Measurements from ENCODE around the gene COL6A2. TPM values are rescaled to one million over a fixed set of nuclear protein-coding genes. Genes with fewer than 3 reads are reported as not detected.

Gene COL6A2
- total RNA-seq, 2 donors from 2014 or later: 259 to 377 TPM

- H3K4me3 Mint-ChIP-seq: no peak overlapping the region
- Histone ChIP-seq H3K4me3 (ENCODE audit: low read length) (no peak overlapping the region), H3K27me3 (ENCODE audit: control insufficient read depth, insufficient read depth, low read length, poor library complexity, severe bottlenecking) (no peaks in the 10 kb centered on the region), H3K4me1 (ENCODE audit: control insufficient read depth, insufficient read depth, low read length) (no peaks in the 10 kb centered on the region), H3K36me3 (ENCODE audit: control insufficient read depth, insufficient read depth, low read length) (peaks cover 36% of the 10 kb centered on the region), H3K9ac (ENCODE audit: extremely low read depth, low read length, poor library complexity, severe bottlenecking) (no peak overlapping the region), H3K27ac (ENCODE audit: low read depth, low read length) (no peak overlapping the region), H3K9me3 (ENCODE audit: control insufficient read depth, low read length) (no peaks in the 10 kb centered on the region)
- peaks cover 32% of the 10 kb centered on the region for H3K36me3 Mint-ChIP-seq (ENCODE audit: low read depth)
- no peaks in the 10 kb centered on the region for H3K27me3 Mint-ChIP-seq (ENCODE audit: insufficient read depth)
- H3K4me1 Mint-ChIP-seq: no peaks in the 10 kb centered on the region
- TF ChIP-seq, protein P1, sequence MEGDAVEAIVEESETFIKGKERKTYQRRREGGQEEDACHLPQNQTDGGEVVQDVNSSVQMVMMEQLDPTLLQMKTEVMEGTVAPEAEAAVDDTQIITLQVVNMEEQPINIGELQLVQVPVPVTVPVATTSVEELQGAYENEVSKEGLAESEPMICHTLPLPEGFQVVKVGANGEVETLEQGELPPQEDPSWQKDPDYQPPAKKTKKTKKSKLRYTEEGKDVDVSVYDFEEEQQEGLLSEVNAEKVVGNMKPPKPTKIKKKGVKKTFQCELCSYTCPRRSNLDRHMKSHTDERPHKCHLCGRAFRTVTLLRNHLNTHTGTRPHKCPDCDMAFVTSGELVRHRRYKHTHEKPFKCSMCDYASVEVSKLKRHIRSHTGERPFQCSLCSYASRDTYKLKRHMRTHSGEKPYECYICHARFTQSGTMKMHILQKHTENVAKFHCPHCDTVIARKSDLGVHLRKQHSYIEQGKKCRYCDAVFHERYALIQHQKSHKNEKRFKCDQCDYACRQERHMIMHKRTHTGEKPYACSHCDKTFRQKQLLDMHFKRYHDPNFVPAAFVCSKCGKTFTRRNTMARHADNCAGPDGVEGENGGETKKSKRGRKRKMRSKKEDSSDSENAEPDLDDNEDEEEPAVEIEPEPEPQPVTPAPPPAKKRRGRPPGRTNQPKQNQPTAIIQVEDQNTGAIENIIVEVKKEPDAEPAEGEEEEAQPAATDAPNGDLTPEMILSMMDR (conservative IDR thresholded peaks at IDR 0.05): no peak
- no peak overlapping the region for H3K27ac Mint-ChIP-seq
- DNase-seq: peak; percentile 38
- H3K9me3 Mint-ChIP-seq: no peaks in the 10 kb centered on the region
- 97% methylated on average over 45 to 47 of the region's 47 CpGs for WGBS, 2 experiments (ENCODE audit: insufficient coverage in 1 of 2, insufficient read length in 1 of 2)
These were observed 28.0 kb downstream of the COL6A2 start for GRCh38 chr21:46125846-46126301.

- no peak overlapping the region for H3K4me3 Mint-ChIP-seq
- H3K4me1 ChIP-seq (ENCODE audit: control insufficient read depth, insufficient read depth, low read length): no peaks in the 10 kb centered on the region
These were observed 28.7 kb downstream of the COL6A2 start for GRCh38 chr21:46126309-46127238.

DNA sequence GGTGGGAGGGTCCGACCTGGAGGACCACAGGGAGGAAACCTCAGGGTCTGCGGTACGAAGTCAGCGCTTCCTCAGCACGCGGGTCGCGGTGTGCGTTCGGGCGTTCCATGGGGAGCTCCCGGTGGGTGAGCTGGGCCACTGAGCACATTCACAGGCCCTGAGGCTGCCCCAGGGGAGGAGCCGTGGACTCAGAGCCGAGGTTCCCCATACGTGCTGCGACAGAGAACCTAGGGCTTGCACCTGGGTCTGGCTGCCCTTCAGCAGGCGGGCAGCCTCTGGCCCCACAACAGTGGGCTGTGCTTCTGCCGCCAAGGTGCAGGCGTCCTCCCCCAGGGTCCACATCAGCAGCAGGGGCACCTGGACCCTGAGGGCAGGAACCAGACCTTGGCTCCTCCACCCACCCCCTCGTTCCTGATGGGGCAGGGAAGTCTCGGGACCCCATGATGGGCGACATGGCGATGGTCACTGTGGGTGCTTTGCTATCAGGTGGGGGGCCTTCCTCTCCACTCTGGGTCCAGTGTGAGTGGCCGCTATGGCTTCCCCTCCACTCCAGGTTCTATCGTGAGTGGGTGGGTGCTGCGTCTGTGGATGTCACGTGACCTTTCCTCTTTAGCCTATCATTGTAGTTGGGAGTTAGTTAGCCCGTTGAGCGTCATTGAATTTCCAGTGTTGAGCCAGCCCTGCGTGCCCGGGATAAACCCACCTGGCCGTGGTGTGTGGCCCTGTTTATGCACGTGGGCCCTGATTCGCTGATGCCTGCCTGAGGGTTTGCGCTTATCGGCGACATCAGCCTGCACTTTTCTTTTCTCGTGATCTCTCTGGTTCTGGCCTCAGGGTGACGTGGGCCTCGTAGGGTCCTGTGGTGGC lies 29.6 kb downstream of the COL6A2 start:
- peaks cover 21% of the 10 kb centered on the region for H3K36me3 ChIP-seq (ENCODE audit: control insufficient read depth, insufficient read depth, low read length)
- H3K9me3 Mint-ChIP-seq: no peaks in the 10 kb centered on the region
- H3K9me3 ChIP-seq (ENCODE audit: control insufficient read depth, low read length): no peaks in the 10 kb centered on the region
- no peaks in the 10 kb centered on the region for H3K4me1 Mint-ChIP-seq
- no peaks in the 10 kb centered on the region for H3K27me3 Mint-ChIP-seq (ENCODE audit: insufficient read depth)
- H3K9ac ChIP-seq (ENCODE audit: extremely low read depth, low read length, poor library complexity, severe bottlenecking): no peak overlapping the region
- DNase-seq: peak; percentile 44
- no peaks in the 10 kb centered on the region for H3K27me3 ChIP-seq (ENCODE audit: control insufficient read depth, insufficient read depth, low read length, poor library complexity, severe bottlenecking)
- TF ChIP-seq, protein P1 (conservative IDR thresholded peaks at IDR 0.05): no peak
- WGBS, 2 experiments (ENCODE audit: insufficient coverage in 1 of 2, insufficient read length in 1 of 2): 94 to 99% methylated on average over 26 to 40 of the region's 40 CpGs
- no peak overlapping the region for H3K27ac ChIP-seq (ENCODE audit: low read depth, low read length)
- H3K36me3 Mint-ChIP-seq (ENCODE audit: low read depth): peaks cover 26% of the 10 kb centered on the region
- no peaks in the 10 kb centered on the region for H3K4me1 ChIP-seq (ENCODE audit: control insufficient read depth, insufficient read depth, low read length)
- no peak overlapping the region for H3K27ac Mint-ChIP-seq
- no peak overlapping the region for H3K4me3 Mint-ChIP-seq
- H3K4me3 ChIP-seq (ENCODE audit: low read length): no peak overlapping the region

More at GRCh38 chr21:46126309-46127238, 28.7 kb downstream of the COL6A2 start:
- peaks cover 29% of the 10 kb centered on the region for H3K36me3 ChIP-seq (ENCODE audit: control insufficient read depth, insufficient read depth, low read length)
- H3K4me3 ChIP-seq (ENCODE audit: low read length): no peak overlapping the region
- WGBS, 2 experiments (ENCODE audit: insufficient coverage in 1 of 2, insufficient read length in 1 of 2): 94% methylated on average over 16 to 32 of the region's 32 CpGs
- Mint-ChIP-seq H3K9me3 (no peaks in the 10 kb centered on the region), H3K27me3 (ENCODE audit: insufficient read depth) (no peaks in the 10 kb centered on the region), H3K36me3 (ENCODE audit: low read depth) (peaks cover 32% of the 10 kb centered on the region), H3K4me1 (no peaks in the 10 kb centered on the region), H3K27ac (no peak overlapping the region)
- peak; percentile 51 for DNase-seq
- no peak overlapping the region for H3K27ac ChIP-seq (ENCODE audit: low read depth, low read length)
- TF ChIP-seq, protein P1 (conservative IDR thresholded peaks at IDR 0.05): no peak
- no peak overlapping the region for H3K9ac ChIP-seq (ENCODE audit: extremely low read depth, low read length, poor library complexity, severe bottlenecking)
- no peaks in the 10 kb centered on the region for H3K27me3 ChIP-seq (ENCODE audit: control insufficient read depth, insufficient read depth, low read length, poor library complexity, severe bottlenecking)
- no peaks in the 10 kb centered on the region for H3K9me3 ChIP-seq (ENCODE audit: control insufficient read depth, low read length)
